ENCODE results near the gene SEC63.

DNA sequence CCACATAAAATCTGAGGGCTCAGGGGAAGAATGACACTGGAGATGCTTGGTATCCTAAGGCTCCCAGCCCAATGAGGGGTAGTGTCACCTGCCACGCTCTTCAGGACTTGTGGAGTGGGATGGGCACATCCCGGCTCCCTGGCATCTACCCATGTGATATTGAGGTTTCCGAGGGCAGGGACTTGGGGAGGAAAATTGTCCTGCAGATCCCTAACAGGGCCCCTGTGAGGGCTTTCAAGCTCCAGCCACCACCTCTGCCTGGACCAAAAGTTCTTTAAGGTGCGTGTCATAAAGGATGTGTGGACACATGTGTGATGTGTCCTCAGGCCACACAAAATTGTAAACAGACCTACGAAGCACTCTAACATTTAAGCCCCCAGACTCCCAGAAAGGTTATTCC lies 136.4 kb downstream of the SEC63 start:
- TF ChIP-seq, protein P1, sequence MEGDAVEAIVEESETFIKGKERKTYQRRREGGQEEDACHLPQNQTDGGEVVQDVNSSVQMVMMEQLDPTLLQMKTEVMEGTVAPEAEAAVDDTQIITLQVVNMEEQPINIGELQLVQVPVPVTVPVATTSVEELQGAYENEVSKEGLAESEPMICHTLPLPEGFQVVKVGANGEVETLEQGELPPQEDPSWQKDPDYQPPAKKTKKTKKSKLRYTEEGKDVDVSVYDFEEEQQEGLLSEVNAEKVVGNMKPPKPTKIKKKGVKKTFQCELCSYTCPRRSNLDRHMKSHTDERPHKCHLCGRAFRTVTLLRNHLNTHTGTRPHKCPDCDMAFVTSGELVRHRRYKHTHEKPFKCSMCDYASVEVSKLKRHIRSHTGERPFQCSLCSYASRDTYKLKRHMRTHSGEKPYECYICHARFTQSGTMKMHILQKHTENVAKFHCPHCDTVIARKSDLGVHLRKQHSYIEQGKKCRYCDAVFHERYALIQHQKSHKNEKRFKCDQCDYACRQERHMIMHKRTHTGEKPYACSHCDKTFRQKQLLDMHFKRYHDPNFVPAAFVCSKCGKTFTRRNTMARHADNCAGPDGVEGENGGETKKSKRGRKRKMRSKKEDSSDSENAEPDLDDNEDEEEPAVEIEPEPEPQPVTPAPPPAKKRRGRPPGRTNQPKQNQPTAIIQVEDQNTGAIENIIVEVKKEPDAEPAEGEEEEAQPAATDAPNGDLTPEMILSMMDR (IDR thresholded peaks at IDR 0.05; ENCODE audit: low read depth, low read length) = no peak
- TF ChIP-seq POLR2A (IDR thresholded peaks at IDR 0.05; ENCODE audit: extremely low read depth, insufficient read length) = no peak
